SK-N-SH (cell line): Measurements from ENCODE around the gene SETD4. TPM values are rescaled to one million over a fixed set of nuclear protein-coding genes. Genes with fewer than 3 reads are reported as not detected.

Experiments used
- CTCF ChIA-PET: fragments of 300-600, 350-600 bp; formaldehyde crosslinking; extraction: SDS; loops from one replicate; lab custom pipeline; 2021; lab: Yijun Ruan, JAX
- POLR2A ChIA-PET: fragments of 350-600 bp; sonication (Branson Sonifier 250); formaldehyde crosslinking; extraction: SDS; loops from one replicate; lab custom pipeline; 2020; ENCODE audit warnings: antibody characterized with exemption, inconsistent platforms; lab: Yijun Ruan, JAX
- DNase-seq: peaks from one replicate; pipeline ENCODE4 v3.0.0; 2012
- H2AFZ ChIP-seq: fragments of 200-600 bp; sonication (generic); 2 replicates; pipeline ENCODE4 v1.8.1; 2016; ENCODE audit warnings: antibody characterized with exemption, mild to moderate bottlenecking, low read depth
- H3F3A ChIP-seq: fragments of 200-600 bp; sonication (generic); replicated peaks from 2 replicates; pipeline ENCODE3; 2016; ENCODE audit warnings: antibody characterized with exemption, mild to moderate bottlenecking; ENCODE audit not compliant: insufficient read depth
- H3K27ac ChIP-seq, 2 experiments: fragments of 200-500 bp in 1 of 2; fragments of 200-600 bp in 1 of 2; sonication (Bioruptor generic) in 1 of 2; sonication (generic), shearing (Covaris generic) in 1 of 2; 2 replicates each; pipeline versions ENCODE4 v1.5.1 to v1.6.1; 2014 to 2016; ENCODE audit warnings: low read depth in 2 of 2, inconsistent platforms in 1 of 2, low read length in 1 of 2, mild to moderate bottlenecking in 1 of 2, mixed read lengths in 1 of 2
- H3K27me3 ChIP-seq: fragments of 200-600 bp; sonication (generic), shearing (Covaris generic); 2 replicates; pipeline ENCODE4 v1.6.1; 2016; ENCODE audit warnings: mixed run types; ENCODE audit not compliant: insufficient read depth
- H3K36me3 ChIP-seq, 2 experiments: fragments of 200-500 bp in 1 of 2; fragments of 200-600 bp in 1 of 2; sonication (Bioruptor generic) in 1 of 2; sonication (generic) in 1 of 2; replicated peaks in 1 of 2; 2 replicates each; pipeline versions ENCODE3 to v1.5.1; 2014 to 2016; ENCODE audit warnings: low read length in 1 of 2, mild to moderate bottlenecking in 1 of 2; ENCODE audit not compliant: insufficient read depth in 2 of 2, control insufficient read depth in 1 of 2
- H3K4me1 ChIP-seq, 2 experiments: fragments of 200-500 bp in 1 of 2; fragments of 200-600 bp in 1 of 2; sonication (Bioruptor generic) in 1 of 2; sonication (generic), shearing (Covaris generic) in 1 of 2; 2 replicates each; pipeline versions ENCODE4 v1.5.1 to v1.6.1; 2014 to 2016; ENCODE audit warnings: low read depth in 1 of 2, low read length in 1 of 2, mixed run types in 1 of 2; ENCODE audit not compliant: insufficient read depth in 2 of 2, control insufficient read depth in 1 of 2
- H3K4me2 ChIP-seq: fragments of 200-600 bp; sonication (generic), shearing (Covaris generic); 2 replicates; pipeline ENCODE4 v1.6.1; 2017; ENCODE audit warnings: mixed run types
- H3K4me3 ChIP-seq, 2 experiments: fragments of 200-500 bp in 1 of 2; fragments of 200-600 bp in 1 of 2; sonication (Bioruptor generic) in 1 of 2; sonication (generic), shearing (Covaris generic) in 1 of 2; 2 replicates each; pipeline versions ENCODE4 v1.5.1 to v1.8.1; 2014 to 2016; ENCODE audit warnings: low read depth in 2 of 2, inconsistent platforms in 1 of 2, low read length in 1 of 2, mild to moderate bottlenecking in 1 of 2, mixed read lengths in 1 of 2, moderate library complexity in 1 of 2
- H3K79me2 ChIP-seq: fragments of 200-600 bp; sonication (generic); 2 replicates; pipeline ENCODE4 v1.8.1; 2017; ENCODE audit warnings: mild to moderate bottlenecking; ENCODE audit not compliant: insufficient read depth
- H3K9ac ChIP-seq: fragments of 200-600 bp; sonication (generic); 2 replicates; pipeline ENCODE4 v1.6.1; 2017; ENCODE audit warnings: mixed run types
- H3K9me2 ChIP-seq: fragments of 200-600 bp; sonication (generic); 2 replicates; pipeline ENCODE4 v1.6.1; 2017; ENCODE audit warnings: mixed run types
- H3K9me3 ChIP-seq: fragments of 200-600 bp; sonication (generic); 2 replicates; pipeline ENCODE4 v1.6.1; 2017; ENCODE audit warnings: mixed run types, mild to moderate bottlenecking, moderate library complexity
- H4K20me1 ChIP-seq: fragments of 200-600 bp; sonication (generic); 2 replicates; pipeline ENCODE4 v1.6.1; 2017; ENCODE audit warnings: mild to moderate bottlenecking, mixed run types; ENCODE audit not compliant: insufficient read depth
- CHD2 ChIP-seq: fragments of 150-350 bp; IDR thresholded peaks from 2 replicates; pipeline ENCODE4 v1.6.1; 2018; ENCODE audit warnings: low read length; ENCODE audit not compliant: partially characterized antibody
- ELF1 ChIP-seq: IDR thresholded peaks from 2 replicates; pipeline ENCODE4 v1.4.0; 2012
- EP300 ChIP-seq, 2 experiments: IDR thresholded peaks; 2 replicates each; pipeline versions ENCODE4 v1.4.0 to v1.6.1; 2012; ENCODE audit warnings: borderline replicate concordance in 1 of 2, low read depth in 1 of 2, low read length in 1 of 2
- EZH2phosphoT487 ChIP-seq: fragments of 200-600 bp; sonication (generic); IDR thresholded peaks from 2 replicates; pipeline ENCODE4 v1.6.1; 2017; ENCODE audit warnings: low read depth, mixed run types, mild to moderate bottlenecking, antibody characterized with exemption, moderate library complexity, borderline replicate concordance
- FOSL2 ChIP-seq: IDR thresholded peaks from 2 replicates; pipeline ENCODE4 v1.4.0; 2012; ENCODE audit warnings: low read depth, mild to moderate bottlenecking, moderate library complexity, borderline replicate concordance
- FOXJ3 ChIP-seq: sonication (generic); formaldehyde crosslinking; IDR thresholded peaks from 2 replicates; pipeline ENCODE4 v1.5.1; 2020; ENCODE audit warnings: mild to moderate bottlenecking, missing genetic modification reagents
- FOXM1 ChIP-seq: IDR thresholded peaks from 2 replicates; pipeline ENCODE4 v1.4.0; 2012; ENCODE audit warnings: low read depth, mild to moderate bottlenecking
- MEF2A ChIP-seq: IDR thresholded peaks from 2 replicates; pipeline ENCODE4 v1.4.0; 2012; ENCODE audit warnings: low read depth, borderline replicate concordance
- NFIC ChIP-seq: IDR thresholded peaks from 2 replicates; pipeline ENCODE4 v1.4.0; 2012; ENCODE audit warnings: borderline replicate concordance
- NRF1 ChIP-seq: IDR thresholded peaks from 2 replicates; pipeline ENCODE4 v1.6.1; 2012; ENCODE audit warnings: low read depth, mild to moderate bottlenecking, low read length
- POLR2AphosphoS5 ChIP-seq: IDR thresholded peaks from 2 replicates; pipeline ENCODE4 v1.6.1; 2012; ENCODE audit warnings: low read depth, low read length
- RAD21 ChIP-seq: IDR thresholded peaks from 2 replicates; pipeline ENCODE4 v1.6.1; 2012; ENCODE audit warnings: mild to moderate bottlenecking, low read length
- RCOR1 ChIP-seq: fragments of 150-350 bp; IDR thresholded peaks from 2 replicates; pipeline ENCODE4 v1.6.1; 2017; ENCODE audit warnings: antibody characterized with exemption, low read length
- RFX5 ChIP-seq: IDR thresholded peaks from 2 replicates; pipeline ENCODE4 v1.6.1; 2012; ENCODE audit warnings: mild to moderate bottlenecking, improper control_type of control experiment, low read length
- RXRA ChIP-seq: IDR thresholded peaks from 2 replicates; pipeline ENCODE4 v1.4.0; 2012; ENCODE audit warnings: low read depth, mild to moderate bottlenecking, borderline replicate concordance
- TAF1 ChIP-seq: IDR thresholded peaks from 2 replicates; pipeline ENCODE4 v1.6.1; 2012; ENCODE audit warnings: low read depth, mild to moderate bottlenecking, low read length, moderate library complexity, borderline replicate concordance
- TCF12 ChIP-seq: IDR thresholded peaks from 2 replicates; pipeline ENCODE4 v1.4.0; 2012
- TEAD4 ChIP-seq: IDR thresholded peaks from 2 replicates; pipeline ENCODE4 v1.4.0; 2012; ENCODE audit warnings: mild to moderate bottlenecking, borderline replicate concordance; ENCODE audit not compliant: insufficient read depth
- YY1 ChIP-seq: IDR thresholded peaks from 2 replicates; pipeline ENCODE4 v1.4.0; 2012; ENCODE audit warnings: low read depth, mild to moderate bottlenecking
- WGBS: methylation state at CpG from one replicate; pipeline ENCODE4 v1.1.6; 2017; ENCODE audit warnings: low lambda C conversion rate; 5-methylcytosine and 5-hydroxymethylcytosine counted together
- polyA plus RNA-seq, 3 experiments: library from polyadenylated mRNA; depleted of rRNA; stranded (reverse); fragments of >200 nt; gene quantifications; 2 replicates each; pipeline ENCODE4 v1.2.3, GENCODE V29; 2012
- TF ChIP-seq, protein P1 (sequence below): fragments of 200-600 bp; sonication (generic); IDR thresholded peaks from 2 replicates; pipeline ENCODE4 v1.6.1; 2017; ENCODE audit warnings: antibody characterized with exemption, mild to moderate bottlenecking, moderate library complexity
- TF ChIP-seq, protein P2 (sequence below): IDR thresholded peaks from 2 replicates; pipeline ENCODE4 v1.6.1; 2012; ENCODE audit warnings: mild to moderate bottlenecking, low read depth, low read length, moderate library complexity
- TF ChIP-seq, protein P3 (sequence below): IDR thresholded peaks from 2 replicates; pipeline ENCODE4; 2012
- TF ChIP-seq, protein P4 (sequence below): fragments of 150-350 bp; IDR thresholded peaks from 2 replicates; pipeline ENCODE4 v1.6.1; 2017; ENCODE audit warnings: antibody characterized with exemption, low read length, low read depth, borderline replicate concordance
- TF ChIP-seq, protein P5 (sequence below): fragments of 150-350 bp; IDR thresholded peaks from 2 replicates; pipeline ENCODE4 v1.6.1; 2016; ENCODE audit warnings: mild to moderate bottlenecking, low read depth, low read length

The SETD4 gene
- polyA plus RNA-seq, 1 of the 3 experiments (the other 2 are of a cell fraction): 15.9 TPM

DNA sequence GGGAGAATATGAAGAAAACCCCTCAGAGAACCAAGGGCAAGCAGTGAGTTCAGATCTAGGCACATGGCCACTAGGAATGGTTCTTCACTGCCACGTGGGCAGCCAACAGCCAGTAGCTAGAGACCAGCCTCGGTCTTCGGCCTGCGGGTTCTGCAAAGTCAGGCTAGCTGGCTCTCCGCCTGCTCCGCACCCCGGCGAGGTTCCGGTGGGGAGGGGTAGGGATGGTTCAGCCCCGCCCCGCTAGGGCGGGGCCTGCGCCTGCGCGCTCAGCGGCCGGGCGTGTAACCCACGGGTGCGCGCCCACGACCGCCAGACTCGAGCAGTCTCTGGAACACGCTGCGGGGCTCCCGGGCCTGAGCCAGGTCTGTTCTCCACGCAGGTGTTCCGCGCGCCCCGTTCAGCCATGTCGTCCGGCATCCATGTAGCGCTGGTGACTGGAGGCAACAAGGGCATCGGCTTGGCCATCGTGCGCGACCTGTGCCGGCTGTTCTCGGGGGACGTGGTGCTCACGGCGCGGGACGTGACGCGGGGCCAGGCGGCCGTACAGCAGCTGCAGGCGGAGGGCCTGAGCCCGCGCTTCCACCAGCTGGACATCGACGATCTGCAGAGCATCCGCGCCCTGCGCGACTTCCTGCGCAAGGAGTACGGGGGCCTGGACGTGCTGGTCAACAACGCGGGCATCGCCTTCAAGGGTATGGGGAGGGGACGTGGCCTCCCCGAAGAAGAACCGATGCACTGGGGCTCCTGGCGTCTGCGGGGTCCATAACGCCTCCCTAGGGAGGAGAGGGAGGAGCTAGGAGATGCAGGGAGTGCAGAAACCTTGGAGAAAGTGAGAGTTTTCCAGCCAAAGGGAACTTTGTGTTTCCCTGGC, 9.6 kb upstream of the SETD4 start, which contains the start of gene CBR1:
CBR1 (plus strand) TSS at position 312 of the 871 bp plus-strand sequence; CDS start at position 404, 92 bp downstream.
- CTCF ChIA-PET: interaction anchor here (0.7 to 2.6 kb wide), 5 partner anchors 34 to 1325 kb away, joined by 3 to 16 read pairs (median 8); no protein-coding TSS in a partner anchor
- H3K9me3 ChIP-seq: no peaks in the 10 kb centered on the region
- peak; percentile 94 for DNase-seq
- no peaks in the 10 kb centered on the region for H3K27me3 ChIP-seq
- H3K4me2 ChIP-seq: peak within 1 kb of the TSS; percentile 81
- H3K9ac ChIP-seq: peak within 1 kb of the TSS; percentile 66
- H3K36me3 ChIP-seq: peaks cover 8 to 14% of the 10 kb centered on the region in 2 experiments
- POLR2A ChIA-PET: interaction anchor here (0.6 to 1.9 kb wide), 5 partner anchors 10 to 34 kb away, joined by 3 to 33 read pairs (median 4); partner anchors contain the start of gene SETD4
- H4K20me1 ChIP-seq: no peaks in the 10 kb centered on the region
- peak within 1 kb of the TSS; percentile 79 to 95 for H3K4me3 ChIP-seq
- 0% methylated on average over 32 of the region's 71 CpGs for WGBS
- H3K79me2 ChIP-seq: peaks cover 10% of the 10 kb centered on the region; the same call in 1 of the 2 replicates
- H3K4me1 ChIP-seq: peaks cover 5 to 19% of the 10 kb centered on the region in 2 experiments; a peak in 3 of 4 replicates
- H3F3A ChIP-seq: no peaks in the 10 kb centered on the region
- no peaks in the 10 kb centered on the region for H3K9me2 ChIP-seq
- H3K27ac ChIP-seq: peak within 1 kb of the TSS; percentile 59 to 87
- peak within 1 kb of the TSS; percentile 93 for H2AFZ ChIP-seq
- TF ChIP-seq, protein P1, sequence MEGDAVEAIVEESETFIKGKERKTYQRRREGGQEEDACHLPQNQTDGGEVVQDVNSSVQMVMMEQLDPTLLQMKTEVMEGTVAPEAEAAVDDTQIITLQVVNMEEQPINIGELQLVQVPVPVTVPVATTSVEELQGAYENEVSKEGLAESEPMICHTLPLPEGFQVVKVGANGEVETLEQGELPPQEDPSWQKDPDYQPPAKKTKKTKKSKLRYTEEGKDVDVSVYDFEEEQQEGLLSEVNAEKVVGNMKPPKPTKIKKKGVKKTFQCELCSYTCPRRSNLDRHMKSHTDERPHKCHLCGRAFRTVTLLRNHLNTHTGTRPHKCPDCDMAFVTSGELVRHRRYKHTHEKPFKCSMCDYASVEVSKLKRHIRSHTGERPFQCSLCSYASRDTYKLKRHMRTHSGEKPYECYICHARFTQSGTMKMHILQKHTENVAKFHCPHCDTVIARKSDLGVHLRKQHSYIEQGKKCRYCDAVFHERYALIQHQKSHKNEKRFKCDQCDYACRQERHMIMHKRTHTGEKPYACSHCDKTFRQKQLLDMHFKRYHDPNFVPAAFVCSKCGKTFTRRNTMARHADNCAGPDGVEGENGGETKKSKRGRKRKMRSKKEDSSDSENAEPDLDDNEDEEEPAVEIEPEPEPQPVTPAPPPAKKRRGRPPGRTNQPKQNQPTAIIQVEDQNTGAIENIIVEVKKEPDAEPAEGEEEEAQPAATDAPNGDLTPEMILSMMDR: no peak
- TF ChIP-seq EP300 (IDR thresholded peaks at IDR 0.05; ENCODE audit: borderline replicate concordance in 1 of 2, low read depth in 1 of 2, low read length in 1 of 2) (no peak), MEF2A (no peak), NFIC (0 out of 2 replicates have a peak, but pooled peaks have one; percentile 50), RXRA (no peak), RFX5 (no peak), CHD2 (peak; percentile 13), TEAD4 (no peak), TCF12 (no peak; the same call in 1 of the 2 replicates), FOXM1 (no peak), FOSL2 (no peak), RCOR1 (no peak), POLR2AphosphoS5 (peak; percentile 84), NRF1 (peak; percentile 81), YY1 (0 out of 2 replicates have a peak, but pooled peaks have one; percentile 52), ELF1 (no peak), RAD21 (no peak), TAF1 (0 out of 2 replicates have a peak, but pooled peaks have one; percentile 20), FOXJ3 (CRISPR knock-in tag) (no peak), EZH2phosphoT487 (no peak)
- TF ChIP-seq, protein P2, sequence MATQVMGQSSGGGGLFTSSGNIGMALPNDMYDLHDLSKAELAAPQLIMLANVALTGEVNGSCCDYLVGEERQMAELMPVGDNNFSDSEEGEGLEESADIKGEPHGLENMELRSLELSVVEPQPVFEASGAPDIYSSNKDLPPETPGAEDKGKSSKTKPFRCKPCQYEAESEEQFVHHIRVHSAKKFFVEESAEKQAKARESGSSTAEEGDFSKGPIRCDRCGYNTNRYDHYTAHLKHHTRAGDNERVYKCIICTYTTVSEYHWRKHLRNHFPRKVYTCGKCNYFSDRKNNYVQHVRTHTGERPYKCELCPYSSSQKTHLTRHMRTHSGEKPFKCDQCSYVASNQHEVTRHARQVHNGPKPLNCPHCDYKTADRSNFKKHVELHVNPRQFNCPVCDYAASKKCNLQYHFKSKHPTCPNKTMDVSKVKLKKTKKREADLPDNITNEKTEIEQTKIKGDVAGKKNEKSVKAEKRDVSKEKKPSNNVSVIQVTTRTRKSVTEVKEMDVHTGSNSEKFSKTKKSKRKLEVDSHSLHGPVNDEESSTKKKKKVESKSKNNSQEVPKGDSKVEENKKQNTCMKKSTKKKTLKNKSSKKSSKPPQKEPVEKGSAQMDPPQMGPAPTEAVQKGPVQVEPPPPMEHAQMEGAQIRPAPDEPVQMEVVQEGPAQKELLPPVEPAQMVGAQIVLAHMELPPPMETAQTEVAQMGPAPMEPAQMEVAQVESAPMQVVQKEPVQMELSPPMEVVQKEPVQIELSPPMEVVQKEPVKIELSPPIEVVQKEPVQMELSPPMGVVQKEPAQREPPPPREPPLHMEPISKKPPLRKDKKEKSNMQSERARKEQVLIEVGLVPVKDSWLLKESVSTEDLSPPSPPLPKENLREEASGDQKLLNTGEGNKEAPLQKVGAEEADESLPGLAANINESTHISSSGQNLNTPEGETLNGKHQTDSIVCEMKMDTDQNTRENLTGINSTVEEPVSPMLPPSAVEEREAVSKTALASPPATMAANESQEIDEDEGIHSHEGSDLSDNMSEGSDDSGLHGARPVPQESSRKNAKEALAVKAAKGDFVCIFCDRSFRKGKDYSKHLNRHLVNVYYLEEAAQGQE: no peak
- TF ChIP-seq, protein P3, sequence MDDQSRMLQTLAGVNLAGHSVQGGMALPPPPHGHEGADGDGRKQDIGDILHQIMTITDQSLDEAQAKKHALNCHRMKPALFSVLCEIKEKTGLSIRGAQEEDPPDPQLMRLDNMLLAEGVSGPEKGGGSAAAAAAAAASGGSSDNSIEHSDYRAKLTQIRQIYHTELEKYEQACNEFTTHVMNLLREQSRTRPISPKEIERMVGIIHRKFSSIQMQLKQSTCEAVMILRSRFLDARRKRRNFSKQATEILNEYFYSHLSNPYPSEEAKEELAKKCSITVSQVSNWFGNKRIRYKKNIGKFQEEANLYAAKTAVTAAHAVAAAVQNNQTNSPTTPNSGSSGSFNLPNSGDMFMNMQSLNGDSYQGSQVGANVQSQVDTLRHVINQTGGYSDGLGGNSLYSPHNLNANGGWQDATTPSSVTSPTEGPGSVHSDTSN: no peak
- TF ChIP-seq, protein P4, sequence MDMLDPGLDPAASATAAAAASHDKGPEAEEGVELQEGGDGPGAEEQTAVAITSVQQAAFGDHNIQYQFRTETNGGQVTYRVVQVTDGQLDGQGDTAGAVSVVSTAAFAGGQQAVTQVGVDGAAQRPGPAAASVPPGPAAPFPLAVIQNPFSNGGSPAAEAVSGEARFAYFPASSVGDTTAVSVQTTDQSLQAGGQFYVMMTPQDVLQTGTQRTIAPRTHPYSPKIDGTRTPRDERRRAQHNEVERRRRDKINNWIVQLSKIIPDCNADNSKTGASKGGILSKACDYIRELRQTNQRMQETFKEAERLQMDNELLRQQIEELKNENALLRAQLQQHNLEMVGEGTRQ: peak; percentile 82
- TF ChIP-seq, protein P5, sequence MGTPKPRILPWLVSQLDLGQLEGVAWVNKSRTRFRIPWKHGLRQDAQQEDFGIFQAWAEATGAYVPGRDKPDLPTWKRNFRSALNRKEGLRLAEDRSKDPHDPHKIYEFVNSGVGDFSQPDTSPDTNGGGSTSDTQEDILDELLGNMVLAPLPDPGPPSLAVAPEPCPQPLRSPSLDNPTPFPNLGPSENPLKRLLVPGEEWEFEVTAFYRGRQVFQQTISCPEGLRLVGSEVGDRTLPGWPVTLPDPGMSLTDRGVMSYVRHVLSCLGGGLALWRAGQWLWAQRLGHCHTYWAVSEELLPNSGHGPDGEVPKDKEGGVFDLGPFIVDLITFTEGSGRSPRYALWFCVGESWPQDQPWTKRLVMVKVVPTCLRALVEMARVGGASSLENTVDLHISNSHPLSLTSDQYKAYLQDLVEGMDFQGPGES: no peak
